Right forelimb (tissue), 1 donor: ENCODE data around the gene IFNW1.
"Not testable (repeated sequence)": the region's sequence is repeated elsewhere in the genome, so short reads cannot be mapped to it uniquely, and the experiment has no call there.

Experiments
- DNase-seq: peaks from one replicate; pipeline ENCODE4 v3.0.0-alpha.2; 2018

Gene IFNW1

GRCh38 chr9:21141427-21141882, at the start of gene IFNW1:
Gene IFNW1 (minus strand): TSS chr9:21141832. CDS start chr9:21141570, 262 bp downstream.
- DNase-seq, result no peak

GRCh38 chr9:21187487-21187886, 45.9 kb upstream of the IFNW1 start, which contains the start of gene IFNA4:
Gene IFNA4 (minus strand): TSS chr9:21187587. CDS start chr9:21187531, 56 bp downstream.
- DNase-seq, result not testable (repeated sequence)

- DNase-seq, result not testable (repeated sequence)
These were observed 41.4 kb upstream of the IFNW1 start for GRCh38 chr9:21182810-21183736.

- no peak for DNase-seq
These were observed 33.0 kb upstream of the IFNW1 start for GRCh38 chr9:21174671-21175070.

GRCh38 chr9:21172156-21172555, 30.5 kb upstream of the IFNW1 start:
- DNase-seq, result no peak

- DNase-seq, result no peak
These were observed 29.7 kb upstream of the IFNW1 start for GRCh38 chr9:21171351-21171750.

GRCh38 chr9:21166560-21166959, 24.9 kb upstream of the IFNW1 start, which contains the start of gene IFNA21:
Gene IFNA21 (minus strand): TSS chr9:21166660. CDS start chr9:21166612, 48 bp downstream.
- not testable (repeated sequence) for DNase-seq

GRCh38 chr9:21165516-21165915, 23.9 kb upstream of the IFNW1 start:
- DNase-seq, result no peak

GRCh38 chr9:21160178-21160577, 18.5 kb upstream of the IFNW1 start:
- DNase-seq, result no peak

GRCh38 chr9:21155501-21155900, 13.9 kb upstream of the IFNW1 start:
- no peak for DNase-seq

GRCh38 chr9:21154018-21154608, 12.5 kb upstream of the IFNW1 start:
- DNase-seq, result no peak

GRCh38 chr9:21153336-21154017, 11.8 kb upstream of the IFNW1 start:
- DNase-seq, result no peak

- DNase-seq, result no peak
These were observed 3.0 kb upstream of the IFNW1 start for GRCh38 chr9:21144603-21145002.

- no peak for DNase-seq
These were observed 4.6 kb downstream of the IFNW1 start for GRCh38 chr9:21137020-21137419.

- no peak for DNase-seq
These were observed 5.9 kb downstream of the IFNW1 start for GRCh38 chr9:21135736-21136135.

- not testable (repeated sequence) for DNase-seq
These were observed 13.4 kb downstream of the IFNW1 start for GRCh38 chr9:21128186-21128585.

- DNase-seq, result no peak
These were observed 19.9 kb downstream of the IFNW1 start for GRCh38 chr9:21121595-21122251.

- no peak for DNase-seq
These were observed 20.6 kb downstream of the IFNW1 start for GRCh38 chr9:21121079-21121478.

GRCh38 chr9:21119093-21119770, 22.4 kb downstream of the IFNW1 start:
- no peak for DNase-seq

GRCh38 chr9:21114311-21114710, 27.3 kb downstream of the IFNW1 start:
- DNase-seq, result no peak

- no peak for DNase-seq
These were observed 30.7 kb downstream of the IFNW1 start for GRCh38 chr9:21110708-21111576.
